HepG2 (cell line): ENCODE data around the gene YAP1. TPM values are rescaled to one million over a fixed set of nuclear protein-coding genes. Genes with fewer than 3 reads are reported as not detected.
A peak's percentile ranks its signal among the peaks of the same experiment; 100 is the strongest.

Experiments
- ATAC-seq: fragments of 200-7000 bp; cut with Tn5 transposase; 3 replicates; pipeline ENCODE4 v1.9.1; 2020; ENCODE audit warnings: mild to moderate bottlenecking, moderate library complexity
- BruUV-seq: library from RNA; stranded (reverse); fragments of 400-500 nt; replicated peaks from 2 replicates; lab custom pipeline; 2021; lab: Mats Ljungman, UMichigan
- CTCF ChIA-PET: fragments of 300-600 bp; formaldehyde crosslinking; extraction: SDS; loops from one replicate; lab custom pipeline; 2021; ENCODE audit warnings: low total read pairs, inconsistent platforms, low intra/inter-chr PET ratio; lab: Yijun Ruan, JAX
- POLR2A ChIA-PET: fragments of 350-600 bp; sonication (Branson Sonifier 250); formaldehyde crosslinking; loops from one replicate; lab custom pipeline; 2020; ENCODE audit warnings: antibody characterized with exemption, inconsistent platforms; lab: Yijun Ruan, JAX
- DNase-seq: peaks from one replicate; pipeline ENCODE4 v3.0.0-alpha.2; 2015; ENCODE audit warnings: low spot score
- FAIRE-seq: peaks from 3 replicates; lab custom pipeline; 2011; peaks lifted over from hg19 to GRCh38; lab: Jason Lieb, UNC
- H2AFZ ChIP-seq: one replicate; pipeline ENCODE4 v1.6.1; 2011; ENCODE audit warnings: low read length, inconsistent platforms
- H3K27ac ChIP-seq: fragments of 300-600 bp; 3 replicates; pipeline ENCODE4 v1.8.0; 2011; ENCODE audit warnings: mixed run types, mild to moderate bottlenecking, mixed read lengths, low read length, inconsistent platforms; ENCODE audit not compliant: insufficient read depth; ENCODE audit errors: extremely low read length
- H3K27me3 ChIP-seq, 2 experiments: fragments of 200-600 bp in 1 of 2; 2 replicates in 1 of 2; 3 replicates in 1 of 2; pipeline versions ENCODE4 v1.6.0 to v1.8.0; 2011; ENCODE audit warnings: low read length in 2 of 2, mild to moderate bottlenecking in 2 of 2, moderate library complexity in 2 of 2, inconsistent platforms in 1 of 2; ENCODE audit not compliant: insufficient read depth in 2 of 2, control insufficient read depth in 1 of 2
- H3K36me3 ChIP-seq, 2 experiments: fragments of 200-600 bp in 1 of 2; replicated peaks in 1 of 2; 2 replicates in 1 of 2; 3 replicates in 1 of 2; pipeline versions ENCODE4 v1.5.1 to v1.8.0; 2011; ENCODE audit warnings: low read length in 2 of 2, inconsistent platforms in 1 of 2; ENCODE audit not compliant: insufficient read depth in 2 of 2, control insufficient read depth in 1 of 2
- H3K4me1 ChIP-seq: 2 replicates; pipeline ENCODE4 v1.5.1; 2012; ENCODE audit warnings: low read length, inconsistent platforms; ENCODE audit not compliant: insufficient read depth
- H3K4me2 ChIP-seq: 2 replicates; pipeline ENCODE4 v1.6.0; 2011; ENCODE audit warnings: low read depth, low read length, inconsistent platforms
- H3K4me3 ChIP-seq, 3 experiments: fragments of 200-600 bp in 1 of 3; sonication (generic), shearing (Covaris generic) in 1 of 3; replicated peaks in 1 of 3; 2 replicates each; pipeline ENCODE4 v1.5.1; 2011 to 2016; ENCODE audit warnings: low read length in 3 of 3, inconsistent platforms in 2 of 3, low read depth in 2 of 3, mild to moderate bottlenecking in 2 of 3, control low read depth in 1 of 3, mixed read lengths in 1 of 3; ENCODE audit not compliant: insufficient read depth in 1 of 3
- H3K79me2 ChIP-seq: one replicate; pipeline ENCODE4 v1.6.1; 2011; ENCODE audit warnings: low read length, inconsistent platforms; ENCODE audit not compliant: insufficient read depth
- H3K9ac ChIP-seq: 2 replicates; pipeline ENCODE4 v1.6.0; 2011; ENCODE audit warnings: mild to moderate bottlenecking, low read depth, low read length, inconsistent platforms; ENCODE audit not compliant: insufficient read depth
- H3K9me3 ChIP-seq: 2 replicates; pipeline ENCODE4 v1.5.1; 2012; ENCODE audit warnings: mild to moderate bottlenecking, low read length
- H4K20me1 ChIP-seq: 2 replicates; pipeline ENCODE4 v1.6.0; 2011; ENCODE audit warnings: inconsistent platforms, mild to moderate bottlenecking, low read length, moderate library complexity; ENCODE audit not compliant: insufficient read depth
- HDAC2 ChIP-seq: sonication (generic); formaldehyde crosslinking; IDR thresholded peaks from 2 replicates; pipeline ENCODE4 v1.4.0; 2020; ENCODE audit warnings: missing genetic modification reagents
- HOXA5 ChIP-seq: sonication (generic); formaldehyde crosslinking; IDR thresholded peaks from 2 replicates; pipeline ENCODE4 v1.4.0; 2020; ENCODE audit warnings: missing genetic modification reagents
- MIER3 ChIP-seq: IDR thresholded peaks from 2 replicates; pipeline ENCODE4 v1.6.1; 2016; ENCODE audit warnings: missing compliant biosample characterization, borderline replicate concordance
- NR3C1 ChIP-seq: sonication (generic); formaldehyde crosslinking; IDR thresholded peaks from 2 replicates; pipeline ENCODE4 v1.4.0; 2020; ENCODE audit warnings: missing genetic modification reagents
- PAX8 ChIP-seq: sonication (generic); formaldehyde crosslinking; IDR thresholded peaks from 2 replicates; pipeline ENCODE4 v1.8.0; 2022; ENCODE audit warnings: mild to moderate bottlenecking, missing genetic modification reagents, borderline replicate concordance
- SRF ChIP-seq: IDR thresholded peaks from 2 replicates; pipeline ENCODE4 v1.6.1; 2011; ENCODE audit warnings: mild to moderate bottlenecking, low read depth, low read length, moderate library complexity
- TP53 ChIP-seq: sonication (generic); formaldehyde crosslinking; conservative IDR thresholded peaks from 2 replicates; pipeline ENCODE4 v1.4.0; 2020; ENCODE audit warnings: missing genetic modification reagents
- YY1 ChIP-seq: IDR thresholded peaks from 2 replicates; pipeline ENCODE4 v1.6.1; 2011; ENCODE audit warnings: low read length, low read depth, moderate library complexity, mild to moderate bottlenecking; ENCODE audit not compliant: insufficient read depth, insufficient replicate concordance
- ZNF207 ChIP-seq: fragments of 450-650 bp; IDR thresholded peaks from 2 replicates; pipeline ENCODE4 v1.6.1; 2016; ENCODE audit warnings: antibody characterized with exemption, borderline replicate concordance
- ZNF34 ChIP-seq: sonication (generic); formaldehyde crosslinking; IDR thresholded peaks from 2 replicates; pipeline ENCODE4 v1.4.0; 2020; ENCODE audit warnings: mild to moderate bottlenecking, missing genetic modification reagents, borderline replicate concordance
- ZNF530 ChIP-seq: sonication (generic); formaldehyde crosslinking; IDR thresholded peaks from 2 replicates; pipeline ENCODE4 v1.5.0; 2020; ENCODE audit warnings: low read depth, mild to moderate bottlenecking, missing genetic modification reagents
- ZNF598 ChIP-seq: sonication (generic); formaldehyde crosslinking; IDR thresholded peaks from 2 replicates; pipeline ENCODE4 v1.5.1; 2020; ENCODE audit warnings: mild to moderate bottlenecking, missing genetic modification reagents, borderline replicate concordance
- ZNF615 ChIP-seq: sonication (generic); formaldehyde crosslinking; IDR thresholded peaks from 2 replicates; pipeline ENCODE4 v1.5.0; 2020; ENCODE audit warnings: mild to moderate bottlenecking, missing genetic modification reagents, borderline replicate concordance
- ZNF670 ChIP-seq: sonication (generic); formaldehyde crosslinking; IDR thresholded peaks from 2 replicates; pipeline ENCODE4 v1.8.0; 2022; ENCODE audit warnings: mild to moderate bottlenecking, missing genetic modification reagents, borderline replicate concordance
- WGBS: methylation state at CpG from one replicate; pipeline ENCODE4 v1.1.6; 2017; ENCODE audit warnings: low lambda C conversion rate; 5-methylcytosine and 5-hydroxymethylcytosine counted together
- in situ Hi-C: cut with HindIII; loops from 2 replicates; pipeline ENCODE4 v1.10.0; 2017; ENCODE audit warnings: low pct_unique_long_range_greater_than_20kb; ENCODE audit not compliant: extremely low pct_ligation_motif_present
- intact Hi-C: fragments of 100-400 bp; cut with micrococcal nuclease; formaldehyde crosslinking; loops from one replicate; pipeline ENCODE4 v1.10.0; 2022; ENCODE audit not compliant: unreplicated experiment
- polyA plus RNA-seq, 8 experiments: library from polyadenylated mRNA; depleted of rRNA in 3 of 8; stranded (reverse) in 7 of 8; unstranded in 1 of 8; fragments of >200 nt; fragmentation: Illumina TruSeq in 4 of 8; extraction: Trizol in 4 of 8; gene quantifications; 2 replicates each; pipeline versions ENCODE4 v1.2.1 to v1.2.3, GENCODE V29; 2011 to 2016; ENCODE audit warnings: low read depth in 4 of 8, missing spikeins in 1 of 8, mixed read lengths in 1 of 8; ENCODE audit not compliant: insufficient read depth in 1 of 8
- total RNA-seq, 5 experiments: library from RNA; depleted of rRNA; stranded (reverse); fragments of >200 nt; fragmentation: Illumina TruSeq; extraction: Trizol; gene quantifications; 2 replicates each; pipeline ENCODE4 v1.2.3, GENCODE V29; 2016; ENCODE audit warnings: low read depth in 1 of 5
- TF ChIP-seq, protein P1 (sequence below): sonication (generic); formaldehyde crosslinking; IDR thresholded peaks from 2 replicates; pipeline ENCODE4 v1.8.0; 2022; ENCODE audit warnings: mild to moderate bottlenecking, missing genetic modification reagents, borderline replicate concordance
- TF ChIP-seq, protein P2 (sequence below): sonication (generic); formaldehyde crosslinking; IDR thresholded peaks from 2 replicates; pipeline ENCODE4 v1.5.0; 2020; ENCODE audit warnings: missing genetic modification reagents, mild to moderate bottlenecking, borderline replicate concordance
- TF ChIP-seq, protein P3 (sequence below): IDR thresholded peaks from 2 replicates; pipeline ENCODE4 v1.6.1; 2016; ENCODE audit warnings: missing biosample characterization, missing genetic modification reagents, low read depth
- TF ChIP-seq, protein P4 (sequence below): IDR thresholded peaks from 2 replicates; pipeline ENCODE4 v1.6.1; 2012; ENCODE audit warnings: inconsistent platforms

The YAP1 gene
- total and polyA plus RNA-seq, 2 of the 13 experiments (the other 11 are each of a cell fraction or from before 2014, with no cell fraction given): 59.5 to 91.0 TPM

DNA sequence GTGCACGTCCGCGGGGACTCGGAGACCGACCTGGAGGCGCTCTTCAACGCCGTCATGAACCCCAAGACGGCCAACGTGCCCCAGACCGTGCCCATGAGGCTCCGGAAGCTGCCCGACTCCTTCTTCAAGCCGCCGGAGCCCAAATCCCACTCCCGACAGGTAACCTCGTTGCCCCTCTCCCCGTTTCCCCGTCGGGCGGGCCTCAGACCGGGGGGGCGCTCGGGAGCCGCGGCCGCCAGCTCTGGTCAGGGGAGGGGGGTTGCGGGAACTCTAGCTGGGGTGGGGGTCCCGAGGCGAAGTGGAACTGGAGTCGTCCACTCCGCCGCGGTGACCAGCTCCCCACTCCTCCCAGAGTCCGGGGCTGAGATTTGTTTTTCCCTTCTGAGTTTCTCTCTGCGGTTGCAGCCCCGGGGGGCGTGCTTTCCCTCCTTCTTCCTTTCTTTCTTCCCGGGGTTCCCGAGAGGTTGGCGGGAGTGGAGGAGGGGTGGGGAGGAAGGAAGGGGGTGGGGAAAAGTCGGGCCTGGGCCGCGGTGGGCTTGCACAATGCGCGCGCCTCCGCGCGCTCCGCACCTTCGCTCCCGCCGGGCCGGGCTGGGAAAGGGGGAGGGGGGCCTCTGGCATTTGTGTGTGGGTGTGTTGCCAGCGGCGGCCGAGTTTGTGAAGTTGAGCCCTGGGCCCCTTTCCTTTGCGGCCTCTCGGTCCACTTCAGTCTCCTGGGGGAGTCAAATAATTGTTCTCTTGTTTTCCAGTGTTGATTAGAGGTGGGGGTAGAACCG, 952 bp downstream of the YAP1 start (continued):
- TF ChIP-seq ZNF670: peak; percentile 49; the same call in 1 of the 2 replicates
- no peak for TF ChIP-seq TP53 (CRISPR knock-in tag)
- TF ChIP-seq, protein P1, sequence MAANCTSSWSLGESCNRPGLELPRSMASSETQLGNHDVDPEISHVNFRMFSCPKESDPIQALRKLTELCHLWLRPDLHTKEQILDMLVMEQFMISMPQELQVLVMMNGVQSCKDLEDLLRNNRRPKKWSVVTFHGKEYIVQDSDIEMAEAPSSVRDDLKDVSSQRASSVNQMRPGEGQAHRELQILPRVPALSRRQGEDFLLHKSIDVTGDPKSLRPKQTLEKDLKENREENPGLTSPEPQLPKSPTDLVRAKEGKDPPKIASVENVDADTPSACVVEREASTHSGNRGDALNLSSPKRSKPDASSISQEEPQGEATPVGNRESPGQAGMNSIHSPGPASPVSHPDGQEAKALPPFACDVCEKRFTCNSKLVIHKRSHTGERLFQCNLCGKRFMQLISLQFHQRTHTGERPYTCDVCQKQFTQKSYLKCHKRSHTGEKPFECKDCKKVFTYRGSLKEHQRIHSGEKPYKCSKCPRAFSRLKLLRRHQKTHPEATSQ: no peak; the same call in 1 of the 2 replicates

DNA sequence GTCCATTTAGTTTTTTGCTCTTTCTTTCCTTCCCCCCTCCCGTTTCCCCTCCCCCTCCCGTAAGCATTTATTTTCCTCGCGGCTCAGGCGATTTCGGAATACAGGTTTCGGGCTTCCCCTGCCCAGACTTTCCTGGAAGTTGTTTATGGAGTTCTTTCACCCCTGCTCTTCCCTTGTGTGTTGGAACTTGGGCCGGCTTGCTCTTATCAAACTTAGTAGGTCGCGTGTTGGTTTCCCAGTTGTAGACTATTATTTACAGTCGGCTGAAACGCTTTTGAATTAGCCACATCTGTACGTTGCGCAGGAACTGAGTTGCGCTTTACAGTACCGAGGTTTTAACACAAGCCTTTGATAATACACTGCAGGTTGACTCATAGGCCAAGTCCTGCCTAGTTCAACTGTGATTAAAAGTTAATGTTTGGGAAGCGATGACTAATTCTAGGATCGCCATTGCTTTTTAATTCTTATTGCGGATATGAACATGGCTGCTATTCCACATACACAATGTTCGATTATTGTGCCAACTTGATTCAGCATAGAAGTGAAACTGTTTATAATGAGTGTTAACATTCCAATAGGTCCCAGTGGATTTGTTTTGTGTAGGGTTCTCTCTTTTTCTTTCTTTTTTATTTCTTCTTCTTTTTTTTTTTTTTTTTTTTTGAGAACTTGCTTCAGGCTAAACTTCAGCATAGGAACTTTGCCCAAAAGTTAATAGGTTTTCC, 1.7 kb downstream of the YAP1 start:
- 1% methylated on average over 20 of the region's 20 CpGs for WGBS
- TF ChIP-seq, protein P2, sequence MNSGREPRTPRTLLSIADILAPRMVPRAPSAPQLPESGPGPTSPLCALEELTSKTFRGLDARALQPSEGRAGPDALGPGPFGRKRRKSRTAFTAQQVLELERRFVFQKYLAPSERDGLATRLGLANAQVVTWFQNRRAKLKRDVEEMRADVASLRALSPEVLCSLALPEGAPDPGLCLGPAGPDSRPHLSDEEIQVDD (CRISPR knock-in tag): no peak
- TF ChIP-seq, protein P3, sequence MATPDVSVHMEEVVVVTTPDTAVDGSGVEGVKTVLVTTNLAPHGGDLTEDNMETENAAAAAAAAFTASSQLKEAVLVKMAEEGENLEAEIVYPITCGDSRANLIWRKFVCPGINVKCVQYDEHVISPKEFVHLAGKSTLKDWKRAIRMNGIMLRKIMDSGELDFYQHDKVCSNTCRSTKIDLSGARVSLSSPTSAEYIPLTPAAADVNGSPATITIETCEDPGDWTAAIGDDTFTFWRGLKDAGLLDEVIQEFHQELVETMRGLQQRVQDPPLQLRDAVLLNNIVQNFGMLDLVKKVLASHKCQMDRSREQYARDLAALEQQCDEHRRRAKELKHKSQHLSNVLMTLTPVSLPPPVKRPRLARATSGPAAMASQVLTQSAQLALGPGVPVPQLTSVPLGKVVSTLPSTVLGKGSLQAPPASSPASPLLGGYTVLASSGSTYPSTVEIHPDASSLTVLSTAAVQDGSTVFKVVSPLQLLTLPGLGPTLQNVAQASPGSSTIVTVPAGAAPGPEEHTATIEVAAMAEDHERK (CRISPR knock-in tag): no peak
- TF ChIP-seq MIER3 (CRISPR knock-in tag) (no peak), SRF (no peak), NR3C1 (no peak), PAX8 (CRISPR knock-in tag) (no peak), HOXA5 (CRISPR knock-in tag) (peak; percentile 7; the same call in 1 of the 2 replicates), ZNF207 (no peak), HDAC2 (CRISPR knock-in tag) (no peak), ZNF530 (CRISPR knock-in tag) (no peak), ZNF615 (CRISPR knock-in tag) (no peak; the same call in 1 of the 2 replicates), ZNF598 (CRISPR knock-in tag) (no peak), ZNF34 (CRISPR knock-in tag) (no peak), YY1 (peak; percentile 63)
- TF ChIP-seq, protein P4, sequence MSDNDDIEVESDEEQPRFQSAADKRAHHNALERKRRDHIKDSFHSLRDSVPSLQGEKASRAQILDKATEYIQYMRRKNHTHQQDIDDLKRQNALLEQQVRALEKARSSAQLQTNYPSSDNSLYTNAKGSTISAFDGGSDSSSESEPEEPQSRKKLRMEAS: peak; percentile 59; the same call in 1 of the 2 replicates

More for the DNA sequence above, 1.7 kb downstream of the YAP1 start:
- CTCF ChIA-PET: no interaction called here
- ATAC-seq (peak; percentile 66), DNase-seq (peak; percentile 97), FAIRE-seq (peak; percentile 43)
- TSS peak; percentile 49 for BruUV-seq
- Histone ChIP-seq H3K9me3 (no peaks in the 10 kb centered on the region), H3K4me1 (peaks cover 50% of the 10 kb centered on the region), H3K36me3 (no peaks in the 10 kb centered on the region), H3K4me2 (peak overlapping the region; percentile 91), H3K79me2 (peaks cover 66% of the 10 kb centered on the region), H2AFZ (no peak overlapping the region), H3K9ac (peak overlapping the region; percentile 93), H4K20me1 (0 out of 2 replicates have a peak, but pooled peaks cover under 1% of the 10 kb centered on the region), H3K27me3 (no peaks in the 10 kb centered on the region; a peak in 1 of 5 replicates), H3K4me3 (peak overlapping the region; percentile 88 to 97 (median 93)), H3K27ac (peak overlapping the region; percentile 98)
- intact Hi-C loops (loop anchor here (1.0 to 10.0 kb wide), 8 partner anchors 26 to 493 kb away; partner anchors contain the start of genes ANGPTL5 and CEP126), in situ Hi-C loops (no loop called here)
- POLR2A ChIA-PET: no interaction called here
